GM18507 (cell line): ENCODE results near the gene TBX15.

Experiments
- DNase-seq: peaks from one replicate; pipeline ENCODE4 v3.0.0; 2011; ENCODE audit warnings: low read depth; ENCODE audit not compliant: insufficient read length; ENCODE audit errors: extremely low spot score
- FAIRE-seq: peaks from 2 replicates; lab custom pipeline; 2011; peaks lifted over from hg19 to GRCh38; lab: Jason Lieb, UNC

The TBX15 gene

GRCh38 chr1:118863688-118864087 is 124.5 kb downstream of the TBX15 start:
- DNase-seq = no peak
- no peak for FAIRE-seq

DNA sequence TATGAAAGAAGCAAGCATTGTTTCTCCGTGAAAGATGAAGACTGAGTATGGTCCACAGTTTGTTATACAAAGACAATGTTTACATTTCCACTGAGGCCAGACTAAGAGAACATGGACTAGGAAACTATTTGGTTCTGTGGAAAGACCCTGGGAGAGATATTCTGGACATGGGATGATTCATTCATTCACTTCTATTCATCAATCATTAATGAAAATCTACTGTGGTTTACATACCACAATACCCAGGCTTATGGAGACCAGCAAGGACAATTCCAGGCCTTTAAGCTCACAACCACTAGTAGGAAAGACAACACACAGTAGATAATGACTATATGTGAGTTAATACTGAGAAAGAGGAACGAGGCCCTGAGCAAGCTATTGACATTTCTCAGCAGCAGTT is 125.4 kb downstream of the TBX15 start:
- DNase-seq = no peak
- FAIRE-seq = no peak

DNA sequence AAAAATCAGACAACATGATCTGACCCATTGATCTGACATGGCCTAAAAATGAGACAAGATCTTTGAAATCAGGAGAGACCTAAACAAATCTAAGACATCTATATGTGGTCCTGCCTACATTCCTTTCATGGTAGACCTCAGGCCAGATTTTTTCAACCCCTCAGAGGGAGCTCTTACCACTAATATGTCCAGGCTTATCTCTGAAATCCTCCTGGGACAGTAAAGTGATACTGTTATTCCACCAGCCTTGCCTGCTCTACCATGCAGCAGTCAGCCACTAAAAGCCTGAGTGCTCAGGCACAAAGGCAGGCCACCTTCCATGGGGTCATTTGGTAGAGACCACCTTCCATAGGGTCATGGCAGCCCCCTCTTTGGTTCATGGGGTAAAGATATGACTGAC is 126.9 kb downstream of the TBX15 start:
- FAIRE-seq (no peak), DNase-seq (no peak)

DNA sequence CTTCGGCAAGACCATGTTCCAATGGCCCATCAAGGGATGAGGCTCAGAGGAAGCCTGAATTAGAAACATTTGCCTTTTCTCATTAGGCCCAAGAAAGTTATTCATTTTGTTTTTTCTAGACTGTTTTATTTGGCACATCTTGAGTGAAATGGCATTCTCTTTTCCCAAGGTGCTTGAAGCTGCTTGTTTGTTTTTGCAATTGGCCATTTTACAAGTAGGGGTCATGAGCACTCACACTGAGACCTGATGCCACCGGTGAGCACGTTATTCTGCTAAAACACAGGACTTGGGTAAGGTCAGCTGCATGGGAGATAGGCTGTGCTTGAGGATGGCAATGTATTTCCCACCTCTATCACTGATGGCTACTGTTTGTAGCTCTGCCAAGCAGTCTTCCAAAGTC is 128.1 kb downstream of the TBX15 start:
- no peak for DNase-seq
- FAIRE-seq = no peak

- no peak for FAIRE-seq
These were observed 141.7 kb downstream of the TBX15 start for GRCh38 chr1:118846443-118846842.

GRCh38 chr1:118842452-118843201 is 145.5 kb downstream of the TBX15 start:
- no peak for FAIRE-seq
- DNase-seq = no peak

More at GRCh38 chr1:118846443-118846842, 141.7 kb downstream of the TBX15 start:
- DNase-seq = no peak

DNA sequence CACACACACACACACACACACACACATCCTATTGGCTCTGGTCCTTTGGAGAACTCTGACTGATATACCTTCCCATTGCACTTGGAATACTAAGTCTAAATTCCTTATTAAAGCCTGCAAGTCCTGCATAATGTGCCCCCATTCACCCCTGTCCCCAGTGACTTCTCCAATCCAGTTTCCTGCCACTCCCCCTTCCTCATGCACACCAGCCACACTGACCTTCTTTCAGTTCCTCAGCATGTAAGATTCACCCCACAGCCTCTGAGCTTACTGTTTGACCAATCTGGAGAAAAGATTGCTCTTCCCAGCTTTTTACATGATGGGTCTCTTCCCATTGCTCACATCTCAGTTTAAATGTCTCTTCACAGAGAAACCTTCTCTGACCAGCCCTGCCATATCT is 146.6 kb downstream of the TBX15 start:
- no peak for DNase-seq
- FAIRE-seq = no peak
